K562 (cell line): ENCODE data around the gene SFI1. TPM values are rescaled to one million over a fixed set of nuclear protein-coding genes. Genes with fewer than 3 reads are reported as not detected.

Source experiments
- AFF4 ChIP-seq: sonication (generic); formaldehyde crosslinking; IDR thresholded peaks from 2 replicates; pipeline ENCODE4 v1.8.0; 2023; ENCODE audit warnings: mild to moderate bottlenecking, missing genetic modification reagents
- CHD1 ChIP-seq: fragments of 200-600 bp; sonication (generic); IDR thresholded peaks from one replicate; pipeline ENCODE4 v1.6.1; 2012; ENCODE audit warnings: mild to moderate bottlenecking, moderate library complexity, low read length, inconsistent platforms
- ELF2 ChIP-seq: fragments of 250-450 bp; sonication (Bioruptor Pico); IDR thresholded peaks from 2 replicates; pipeline ENCODE4 v1.5.0; 2021; ENCODE audit warnings: mild to moderate bottlenecking
- ELF4 ChIP-seq: fragments of 450-650 bp; formaldehyde crosslinking; IDR thresholded peaks from 2 replicates; pipeline ENCODE4 v1.4.0; 2022; ENCODE audit warnings: missing genetic modification characterization
- ERF ChIP-seq: fragments of 450-650 bp; formaldehyde crosslinking; IDR thresholded peaks from 2 replicates; pipeline ENCODE4 v1.4.0; 2020; ENCODE audit warnings: mild to moderate bottlenecking, mixed read lengths
- KAT7 ChIP-seq: sonication (generic); formaldehyde crosslinking; IDR thresholded peaks from 2 replicates; pipeline ENCODE4 v1.8.0; 2022; ENCODE audit warnings: missing genetic modification reagents, mild to moderate bottlenecking, borderline replicate concordance
- MAFK ChIP-seq: IDR thresholded peaks from 2 replicates; pipeline ENCODE4 v1.6.1; 2011; ENCODE audit warnings: low read length, improper control_type of control experiment
- MTF1 ChIP-seq: fragments of 250-450 bp; sonication (Bioruptor Pico); IDR thresholded peaks from 2 replicates; pipeline ENCODE4 v1.9.0; 2021; ENCODE audit warnings: moderate library complexity, mild to moderate bottlenecking, inconsistent platforms, borderline replicate concordance
- RCOR1 ChIP-seq, 2 experiments: IDR thresholded peaks; 2 replicates each; pipeline ENCODE4 v1.6.1; 2012; ENCODE audit warnings: low read depth in 2 of 2, low read length in 2 of 2, borderline replicate concordance in 1 of 2, improper control_type of control experiment in 1 of 2
- RERE ChIP-seq: sonication (generic); formaldehyde crosslinking; IDR thresholded peaks from 2 replicates; pipeline ENCODE4 v1.8.0; 2023; ENCODE audit warnings: missing genetic modification reagents, mild to moderate bottlenecking, borderline replicate concordance
- SMARCE1 ChIP-seq: fragments of 450-650 bp; IDR thresholded peaks from 2 replicates; pipeline ENCODE4 v1.7.1; 2016; ENCODE audit warnings: mild to moderate bottlenecking
- TRIM25 ChIP-seq: fragments of 450-650 bp; IDR thresholded peaks from 2 replicates; pipeline ENCODE4 v1.7.0; 2016; ENCODE audit warnings: borderline replicate concordance
- ZNF224 ChIP-seq: sonication (generic); formaldehyde crosslinking; IDR thresholded peaks from 2 replicates; pipeline ENCODE4 v1.8.0; 2022; ENCODE audit warnings: mild to moderate bottlenecking, missing genetic modification reagents
- ZNF263 ChIP-seq: sonication (generic); formaldehyde crosslinking; IDR thresholded peaks from 2 replicates; pipeline ENCODE4 v1.8.0; 2022; ENCODE audit warnings: mild to moderate bottlenecking, missing genetic modification reagents, borderline replicate concordance
- ZNF347 ChIP-seq: fragments of 450-650 bp; formaldehyde crosslinking; IDR thresholded peaks from 2 replicates; pipeline ENCODE4 v1.4.0; 2020; ENCODE audit warnings: low read depth, mild to moderate bottlenecking, moderate library complexity
- ZNF696 ChIP-seq: fragments of 250-450 bp; sonication (Bioruptor Pico); conservative IDR thresholded peaks from 2 replicates; pipeline ENCODE4 v1.4.0; 2020; ENCODE audit warnings: mild to moderate bottlenecking, moderate library complexity
- polyA plus RNA-seq, 8 experiments: library from polyadenylated mRNA; depleted of rRNA in 4 of 8; stranded (reverse) in 5 of 8; unstranded in 3 of 8; fragments of >200 nt; fragmentation: Nextera tagmentation in 2 of 8; fragmentation: Illumina TruSeq in 1 of 8; extraction: Ambion mirVana in 2 of 8; extraction: Trizol in 1 of 8; gene quantifications; 2 replicates each; pipeline versions ENCODE4 v1.2.1 to v1.2.3, GENCODE V29; 2011 to 2014; ENCODE audit warnings: inconsistent platforms in 1 of 8, missing spikeins in 1 of 8
- total RNA-seq, 7 experiments: library from RNA; depleted of rRNA in 6 of 7; stranded (reverse); fragments of >200 nt in 6 of 7; fragmentation: Illumina TruSeq in 2 of 7; extraction: Trizol in 2 of 7; gene quantifications; 2 replicates each; pipeline versions ENCODE4 v1.2.1 to v1.2.3, GENCODE V29; 2011 to 2021; ENCODE audit warnings: low replicate concordance in 1 of 7

The SFI1 gene
- total and polyA plus RNA-seq, 9 of the 15 experiments (the other 6 are each of a cell fraction or from before 2014, with no cell fraction given) = 3.0 to 25.6 (median 14.1) TPM

- TF ChIP-seq AFF4 (CRISPR knock-in tag) (no peak), ZNF224 (CRISPR knock-in tag) (no peak), MTF1 (CRISPR knock-in tag) (no peak), ELF2 (CRISPR knock-in tag) (no peak), ZNF347 (CRISPR knock-in tag) (no peak), ERF (CRISPR knock-in tag) (no peak), ZNF263 (CRISPR knock-in tag) (no peak; the same call in 1 of the 2 replicates), SMARCE1 (peak; percentile 28; the same call in 1 of the 2 replicates), RCOR1 (IDR thresholded peaks at IDR 0.05; ENCODE audit: borderline replicate concordance in 1 of 2, low read depth in 2 of 2, low read length in 2 of 2) (no peak), MAFK (no peak), KAT7 (CRISPR knock-in tag) (no peak), RERE (no peak), CHD1 (no peak), TRIM25 (no peak), ZNF696 (CRISPR knock-in tag) (no peak), ELF4 (no peak)
Observed at GRCh38 chr22:31496007-31496734, at the start of gene SFI1 (continued).
